GM12801 (cell line): ENCODE data around the gene SLC38A10.

ENCODE experiments used
- CTCF ChIP-seq: IDR thresholded peaks from one replicate; pipeline ENCODE4 v1.5.1; 2011; ENCODE audit warnings: control low read depth; ENCODE audit not compliant: insufficient read length; ENCODE audit errors: extremely low read depth

SLC38A10 gene

GRCh38 chr17:81219476-81220180, 75.5 kb downstream of the SLC38A10 start:
- TF ChIP-seq CTCF, result no peak

GRCh38 chr17:81218991-81219390, 76.1 kb downstream of the SLC38A10 start:
- TF ChIP-seq CTCF, result no peak

- no peak for TF ChIP-seq CTCF
These were observed 76.6 kb downstream of the SLC38A10 start for GRCh38 chr17:81218459-81218858.

GRCh38 chr17:81217491-81217890, 77.6 kb downstream of the SLC38A10 start:
- TF ChIP-seq CTCF, result no peak

- TF ChIP-seq CTCF, result no peak
These were observed 81.1 kb downstream of the SLC38A10 start for GRCh38 chr17:81213978-81214377.

GRCh38 chr17:81212365-81212764, 82.7 kb downstream of the SLC38A10 start:
- TF ChIP-seq CTCF, result no peak

- TF ChIP-seq CTCF, result no peak
These were observed 84.2 kb downstream of the SLC38A10 start for GRCh38 chr17:81210868-81211267.
